MCF 10A (cell line): ENCODE results near the gene FSCN2. TPM values are rescaled to one million over a fixed set of nuclear protein-coding genes. Genes with fewer than 3 reads are reported as not detected.

Experiments
- BruUV-seq: library from RNA; stranded (reverse); fragments of 400-500 nt; replicated peaks from 2 replicates; lab custom pipeline; 2021; lab: Mats Ljungman, UMichigan
- CTCF ChIA-PET: fragments of 300-600 bp; sonication (Branson Sonifier 250); formaldehyde crosslinking; extraction: SDS; loops from one replicate; lab custom pipeline; 2021; ENCODE audit warnings: antibody characterized with exemption, inconsistent platforms; lab: Yijun Ruan, JAX
- POLR2A ChIA-PET: fragments of 300-600, 350-650 bp; sonication (Branson Sonifier 250); formaldehyde crosslinking; extraction: SDS; loops from one replicate; lab custom pipeline; 2020; ENCODE audit warnings: antibody characterized with exemption, inconsistent platforms; lab: Yijun Ruan, JAX
- DNase-seq: peaks from one replicate; pipeline ENCODE4 v3.0.0-alpha.2; 2018; ENCODE audit not compliant: unreplicated experiment
- H3K27ac Mint-ChIP-seq: one replicate; pipeline ENCODE4 v1.8.0; 2022; ENCODE audit warnings: mild to moderate bottlenecking, low read depth, mixed read lengths; ENCODE audit not compliant: unreplicated experiment
- H3K27me3 Mint-ChIP-seq: one replicate; pipeline ENCODE4 v1.8.0; 2022; ENCODE audit warnings: mixed read lengths; ENCODE audit not compliant: insufficient read depth, unreplicated experiment
- H3K36me3 Mint-ChIP-seq: one replicate; pipeline ENCODE4 v1.8.0; 2022; ENCODE audit warnings: mild to moderate bottlenecking, moderate library complexity, mixed read lengths; ENCODE audit not compliant: insufficient read depth, unreplicated experiment
- H3K4me1 Mint-ChIP-seq: one replicate; pipeline ENCODE4 v1.8.0; 2022; ENCODE audit warnings: mixed read lengths; ENCODE audit not compliant: insufficient read depth, unreplicated experiment
- H3K4me3 Mint-ChIP-seq: one replicate; pipeline ENCODE4 v1.8.0; 2022; ENCODE audit warnings: mild to moderate bottlenecking, moderate library complexity, mixed read lengths; ENCODE audit not compliant: unreplicated experiment
- H3K9me3 Mint-ChIP-seq: one replicate; pipeline ENCODE4 v1.8.0; 2022; ENCODE audit warnings: mixed read lengths; ENCODE audit not compliant: unreplicated experiment
- CTCF ChIP-seq: fragments of 200-600 bp; IDR thresholded peaks from one replicate; pipeline ENCODE4 v1.8.0; 2022; ENCODE audit warnings: antibody characterized with exemption, mild to moderate bottlenecking; ENCODE audit not compliant: unreplicated experiment
- intact Hi-C: fragments of 100-400 bp; cut with micrococcal nuclease; formaldehyde crosslinking; loops from 2 replicates; pipeline ENCODE4 v1.14.1; 2022
- total RNA-seq: library from RNA; stranded (reverse); gene quantifications from 2 replicates; pipeline ENCODE4 v1.2.3, GENCODE V29; 2022

FSCN2 gene
- total RNA-seq, 1 experiment from 2014 or later, result not detected

GRCh38 chr17:81546906-81547613, 18.9 kb downstream of the FSCN2 start:
- DNase-seq, result no peak
- Mint-ChIP-seq H3K9me3 (no peaks in the 10 kb centered on the region), H3K27me3 (no peaks in the 10 kb centered on the region), H3K27ac (no peak overlapping the region), H3K4me3 (no peak overlapping the region), H3K4me1 (peaks cover 6% of the 10 kb centered on the region), H3K36me3 (peaks cover 34% of the 10 kb centered on the region)
- BruUV-seq, result no TSS peak
- TF ChIP-seq CTCF, result no peak
- ChIA-PET CTCF (interaction anchor here (0.7 to 1.1 kb wide), 2 partner anchors 38 to 94 kb away, joined by 3 read pairs; no protein-coding TSS in a partner anchor), POLR2A (interaction anchor here (1.1 kb wide), 1 partner anchor 13 kb away, joined by 3 read pairs; no protein-coding TSS in a partner anchor)
- intact Hi-C loops, result no loop called here

GRCh38 chr17:81547614-81547982, 19.4 kb downstream of the FSCN2 start:
- no peak overlapping the region for H3K27ac Mint-ChIP-seq
- H3K27me3 Mint-ChIP-seq, result no peaks in the 10 kb centered on the region
- BruUV-seq, result no TSS peak
- DNase-seq, result no peak
- H3K4me3 Mint-ChIP-seq, result no peak overlapping the region
- ChIA-PET POLR2A (interaction anchor here (1.1 kb wide), 1 partner anchor 14 kb away, joined by 3 read pairs; no protein-coding TSS in a partner anchor), CTCF (interaction anchor here (1.1 kb wide), 1 partner anchor 39 kb away, joined by 3 read pairs; no protein-coding TSS in a partner anchor)
- H3K36me3 Mint-ChIP-seq, result peaks cover 30% of the 10 kb centered on the region
- H3K4me1 Mint-ChIP-seq, result peaks cover 6% of the 10 kb centered on the region
- intact Hi-C loops, result no loop called here
- no peak for TF ChIP-seq CTCF
- H3K9me3 Mint-ChIP-seq, result no peaks in the 10 kb centered on the region

- no peak for TF ChIP-seq CTCF
- H3K4me1 Mint-ChIP-seq, result peaks cover 6% of the 10 kb centered on the region
- no peak overlapping the region for H3K4me3 Mint-ChIP-seq
- no peak overlapping the region for H3K27ac Mint-ChIP-seq
- ChIA-PET POLR2A (no interaction called here), CTCF (interaction anchor here (0.6 to 1.2 kb wide), 2 partner anchors 52 to 87 kb away, joined by 3 to 4 read pairs; no protein-coding TSS in a partner anchor)
- H3K9me3 Mint-ChIP-seq, result no peaks in the 10 kb centered on the region
- no TSS peak for BruUV-seq
- peaks cover 33% of the 10 kb centered on the region for H3K36me3 Mint-ChIP-seq
- no peaks in the 10 kb centered on the region for H3K27me3 Mint-ChIP-seq
- no peak for DNase-seq
- intact Hi-C loops, result no loop called here
These were observed 20.9 kb downstream of the FSCN2 start for GRCh38 chr17:81549031-81549557.

- ChIA-PET POLR2A (no interaction called here), CTCF (interaction anchor here (0.8 to 1.2 kb wide), 2 partner anchors 51 kb away, joined by 4 read pairs; no protein-coding TSS in a partner anchor)
- intact Hi-C loops, result no loop called here
- peaks cover 6% of the 10 kb centered on the region for H3K4me1 Mint-ChIP-seq
- BruUV-seq, result no TSS peak
- H3K9me3 Mint-ChIP-seq, result no peaks in the 10 kb centered on the region
- DNase-seq, result no peak
- H3K27me3 Mint-ChIP-seq, result no peaks in the 10 kb centered on the region
- TF ChIP-seq CTCF, result no peak
- H3K27ac Mint-ChIP-seq, result no peak overlapping the region
- H3K36me3 Mint-ChIP-seq, result peaks cover 36% of the 10 kb centered on the region
- peak overlapping the region; percentile 82 for H3K4me3 Mint-ChIP-seq
These were observed 21.6 kb downstream of the FSCN2 start for GRCh38 chr17:81549826-81550225.
